HepG2 (cell line): Measurements from ENCODE around the gene DOC2A. TPM values are rescaled to one million over a fixed set of nuclear protein-coding genes. Genes with fewer than 3 reads are reported as not detected.

ENCODE experiments used
- AGO2 ChIP-seq: fragments of 200-400 bp; formaldehyde crosslinking; optimal IDR thresholded peaks from 2 replicates; pipeline ENCODE3; 2017; ENCODE audit warnings: mild to moderate bottlenecking, low read depth, low read length, moderate library complexity
- ATRX ChIP-seq: sonication (generic); formaldehyde crosslinking; IDR thresholded peaks from 2 replicates; pipeline ENCODE4 v1.4.0; 2020; ENCODE audit warnings: missing genetic modification reagents, borderline replicate concordance
- CHD2 ChIP-seq: IDR thresholded peaks from 2 replicates; pipeline ENCODE4 v1.6.1; 2011; ENCODE audit warnings: low read depth, low read length, improper control_type of control experiment
- GATAD2A ChIP-seq: IDR thresholded peaks from 2 replicates; pipeline ENCODE4 v1.6.1; 2016
- KLF13 ChIP-seq: sonication (generic); formaldehyde crosslinking; IDR thresholded peaks from 2 replicates; pipeline ENCODE4 v1.4.0; 2020; ENCODE audit warnings: mild to moderate bottlenecking, missing genetic modification reagents
- MTA3 ChIP-seq: sonication (generic); formaldehyde crosslinking; IDR thresholded peaks from 2 replicates; pipeline ENCODE4 v1.4.0; 2020; ENCODE audit warnings: missing genetic modification reagents
- NFATC3 ChIP-seq: sonication (generic); formaldehyde crosslinking; IDR thresholded peaks from 2 replicates; pipeline ENCODE4 v1.5.1; 2020; ENCODE audit warnings: mild to moderate bottlenecking, missing genetic modification reagents
- NFIB ChIP-seq: sonication (generic); formaldehyde crosslinking; IDR thresholded peaks from 2 replicates; pipeline ENCODE4 v1.9.0; 2021; ENCODE audit warnings: missing genetic modification reagents, mild to moderate bottlenecking, borderline replicate concordance
- REL ChIP-seq: sonication (generic); formaldehyde crosslinking; conservative IDR thresholded peaks from 2 replicates; pipeline ENCODE4 v1.8.0; 2022; ENCODE audit warnings: mild to moderate bottlenecking, missing genetic modification reagents, moderate library complexity
- REXO4 ChIP-seq: sonication (generic); formaldehyde crosslinking; IDR thresholded peaks from 2 replicates; pipeline ENCODE4 v1.8.0; 2022; ENCODE audit warnings: missing genetic modification reagents, mild to moderate bottlenecking, borderline replicate concordance
- RORA ChIP-seq: sonication (generic); formaldehyde crosslinking; IDR thresholded peaks from 2 replicates; pipeline ENCODE4 v1.5.0; 2020; ENCODE audit warnings: mild to moderate bottlenecking, missing genetic modification reagents, moderate library complexity
- SRSF9 ChIP-seq: fragments of 200-400 bp; formaldehyde crosslinking; IDR thresholded peaks from 2 replicates; pipeline ENCODE4 v1.6.1; 2018; ENCODE audit warnings: borderline replicate concordance, mild to moderate bottlenecking, low read depth, low read length; ENCODE audit not compliant: insufficient read depth, poor library complexity, severe bottlenecking
- SYNCRIP ChIP-seq: fragments of 200-400 bp; formaldehyde crosslinking; IDR thresholded peaks from 2 replicates; pipeline ENCODE4 v1.6.1; 2018; ENCODE audit warnings: mild to moderate bottlenecking, low read depth, low read length; ENCODE audit not compliant: insufficient read depth
- TCF7 ChIP-seq: sonication (generic); IDR thresholded peaks from 2 replicates; pipeline ENCODE4 v1.6.1; 2016; ENCODE audit warnings: antibody characterized with exemption, low read depth
- YEATS2 ChIP-seq: sonication (generic); formaldehyde crosslinking; IDR thresholded peaks from 2 replicates; pipeline ENCODE4 v1.4.0; 2020; ENCODE audit warnings: missing genetic modification reagents, borderline replicate concordance
- ZBTB38 ChIP-seq: sonication (generic); formaldehyde crosslinking; IDR thresholded peaks from 2 replicates; pipeline ENCODE4 v1.5.1; 2020; ENCODE audit warnings: mild to moderate bottlenecking, missing genetic modification reagents
- ZFP36L2 ChIP-seq: sonication (generic); formaldehyde crosslinking; IDR thresholded peaks from 2 replicates; pipeline ENCODE4 v1.4.0; 2020; ENCODE audit warnings: missing genetic modification reagents
- ZNF121 ChIP-seq: sonication (generic); formaldehyde crosslinking; IDR thresholded peaks from 2 replicates; pipeline ENCODE4 v1.5.0; 2020; ENCODE audit warnings: mild to moderate bottlenecking, missing genetic modification reagents
- ZNF138 ChIP-seq: sonication (generic); formaldehyde crosslinking; IDR thresholded peaks from 2 replicates; pipeline ENCODE4 v1.5.0; 2020; ENCODE audit warnings: mild to moderate bottlenecking, low read depth, missing genetic modification reagents
- ZNF17 ChIP-seq: sonication (generic); formaldehyde crosslinking; IDR thresholded peaks from 2 replicates; pipeline ENCODE4 v1.5.0; 2020; ENCODE audit warnings: mild to moderate bottlenecking, missing genetic modification reagents
- ZNF207 ChIP-seq: fragments of 450-650 bp; IDR thresholded peaks from 2 replicates; pipeline ENCODE4 v1.6.1; 2016; ENCODE audit warnings: antibody characterized with exemption, borderline replicate concordance
- ZNF263 ChIP-seq: sonication (generic); formaldehyde crosslinking; IDR thresholded peaks from 2 replicates; pipeline ENCODE4 v1.4.0; 2020; ENCODE audit warnings: missing genetic modification reagents
- ZNF724P ChIP-seq: sonication (generic); formaldehyde crosslinking; IDR thresholded peaks from 2 replicates; pipeline ENCODE4 v1.8.0; 2022; ENCODE audit warnings: missing genetic modification reagents, borderline replicate concordance
- ZNF776 ChIP-seq: sonication (generic); formaldehyde crosslinking; IDR thresholded peaks from 2 replicates; pipeline ENCODE4 v1.4.0; 2020; ENCODE audit warnings: mild to moderate bottlenecking, missing genetic modification reagents
- ZNF850 ChIP-seq: sonication (generic); formaldehyde crosslinking; conservative IDR thresholded peaks from 2 replicates; pipeline ENCODE4 v1.9.0; 2021; ENCODE audit warnings: mild to moderate bottlenecking, missing genetic modification reagents
- polyA plus RNA-seq, 8 experiments: library from polyadenylated mRNA; depleted of rRNA in 3 of 8; stranded (reverse) in 7 of 8; unstranded in 1 of 8; fragments of >200 nt; fragmentation: Illumina TruSeq in 4 of 8; extraction: Trizol in 4 of 8; gene quantifications; 2 replicates each; pipeline versions ENCODE4 v1.2.1 to v1.2.3, GENCODE V29; 2011 to 2016; ENCODE audit warnings: low read depth in 4 of 8, missing spikeins in 1 of 8, mixed read lengths in 1 of 8; ENCODE audit not compliant: insufficient read depth in 1 of 8
- total RNA-seq, 5 experiments: library from RNA; depleted of rRNA; stranded (reverse); fragments of >200 nt; fragmentation: Illumina TruSeq; extraction: Trizol; gene quantifications; 2 replicates each; pipeline ENCODE4 v1.2.3, GENCODE V29; 2016; ENCODE audit warnings: low read depth in 1 of 5
- TF ChIP-seq, protein P1 (sequence below): sonication (generic); formaldehyde crosslinking; IDR thresholded peaks from 2 replicates; pipeline ENCODE4 v1.4.0; 2020; ENCODE audit warnings: mild to moderate bottlenecking, low read depth, missing genetic modification reagents
- TF ChIP-seq, protein P2 (sequence below): fragments of 450-650 bp; IDR thresholded peaks from 2 replicates; pipeline ENCODE4 v1.6.1; 2017
- TF ChIP-seq, protein P3 (sequence below): sonication (generic); formaldehyde crosslinking; IDR thresholded peaks from 2 replicates; pipeline ENCODE4 v1.4.0; 2020; ENCODE audit warnings: missing genetic modification reagents

The DOC2A gene
- total and polyA plus RNA-seq, 2 of the 13 experiments (the other 11 are each of a cell fraction or from before 2014, with no cell fraction given): 0.15 to 0.55 TPM

DNA sequence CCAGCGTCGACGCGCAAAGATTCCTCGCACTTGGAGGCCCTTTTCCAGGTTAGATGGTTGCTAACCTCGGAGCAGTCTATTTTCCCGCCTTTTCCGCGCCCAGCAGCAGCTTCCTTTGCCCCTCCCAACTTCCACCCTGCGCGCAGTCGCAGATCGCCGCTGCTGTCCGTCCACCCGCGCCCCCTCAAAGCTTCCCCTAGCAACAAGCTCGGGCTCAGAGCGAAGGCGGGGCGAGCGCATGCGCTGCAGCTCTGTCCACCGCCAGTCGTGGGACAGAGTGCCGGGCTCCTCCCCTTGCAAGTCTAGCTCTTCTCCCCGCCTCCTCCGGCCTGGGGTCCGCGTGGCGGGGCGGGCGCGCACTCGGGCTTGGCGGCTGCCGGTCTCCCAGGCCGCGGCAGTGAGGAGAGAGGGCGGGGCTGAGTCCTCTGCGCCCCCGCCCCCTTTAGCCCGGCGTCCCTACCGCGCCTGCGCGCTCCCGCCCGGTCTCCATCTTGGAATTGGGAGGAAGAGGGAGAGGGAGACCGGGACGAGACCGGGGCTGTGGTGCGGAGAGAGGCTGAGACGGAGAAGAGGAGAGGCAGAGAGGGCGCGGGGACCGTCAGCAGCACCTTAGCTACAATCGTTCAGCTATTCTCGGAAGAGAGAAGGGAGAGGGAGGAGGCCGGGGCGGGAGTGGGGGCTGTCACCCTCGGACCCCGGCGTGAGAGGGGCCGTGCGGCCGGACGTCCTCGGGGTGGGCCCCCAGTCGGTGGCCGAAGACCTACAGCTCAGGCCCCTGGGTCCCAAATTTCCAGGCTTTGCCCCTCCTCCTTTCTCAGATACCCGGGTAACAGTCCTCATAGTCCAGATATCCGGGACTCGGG is 37.2 kb downstream of the DOC2A start, which contains the start of gene TAOK2 (continued):
- TF ChIP-seq, protein P1, sequence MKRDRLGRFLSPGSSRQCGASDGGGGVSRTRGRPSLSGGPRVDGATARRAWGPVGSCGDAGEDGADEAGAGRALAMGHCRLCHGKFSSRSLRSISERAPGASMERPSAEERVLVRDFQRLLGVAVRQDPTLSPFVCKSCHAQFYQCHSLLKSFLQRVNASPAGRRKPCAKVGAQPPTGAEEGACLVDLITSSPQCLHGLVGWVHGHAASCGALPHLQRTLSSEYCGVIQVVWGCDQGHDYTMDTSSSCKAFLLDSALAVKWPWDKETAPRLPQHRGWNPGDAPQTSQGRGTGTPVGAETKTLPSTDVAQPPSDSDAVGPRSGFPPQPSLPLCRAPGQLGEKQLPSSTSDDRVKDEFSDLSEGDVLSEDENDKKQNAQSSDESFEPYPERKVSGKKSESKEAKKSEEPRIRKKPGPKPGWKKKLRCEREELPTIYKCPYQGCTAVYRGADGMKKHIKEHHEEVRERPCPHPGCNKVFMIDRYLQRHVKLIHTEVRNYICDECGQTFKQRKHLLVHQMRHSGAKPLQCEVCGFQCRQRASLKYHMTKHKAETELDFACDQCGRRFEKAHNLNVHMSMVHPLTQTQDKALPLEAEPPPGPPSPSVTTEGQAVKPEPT (CRISPR knock-in tag): peak; percentile 76; the same call in 1 of the 2 replicates
- TF ChIP-seq MTA3 (no peak), REXO4 (CRISPR knock-in tag) (no peak), NFATC3 (peak; percentile 59; the same call in 1 of the 2 replicates), ATRX (CRISPR knock-in tag) (no peak), ZNF138 (CRISPR knock-in tag) (no peak; the same call in 1 of the 2 replicates), KLF13 (no peak), ZNF263 (CRISPR knock-in tag) (peak; percentile 75), ZNF724P (CRISPR knock-in tag) (peak; percentile 80), ZNF850 (CRISPR knock-in tag) (no peak), YEATS2 (peak; percentile 86), SRSF9 (no peak), SYNCRIP (no peak), CHD2 (0 out of 2 replicates have a peak, but pooled peaks have one; percentile 6), TCF7 (no peak), ZNF121 (CRISPR knock-in tag) (0 out of 2 replicates have a peak, but pooled peaks have one; percentile 8), REL (CRISPR knock-in tag) (no peak; the same call in 1 of the 2 replicates), ZFP36L2 (no peak; the same call in 1 of the 2 replicates), ZNF17 (CRISPR knock-in tag) (no peak), RORA (no peak), NFIB (CRISPR knock-in tag) (no peak), GATAD2A (CRISPR knock-in tag) (no peak), AGO2 (peak; percentile 97), ZBTB38 (CRISPR knock-in tag) (peak; percentile 98), ZNF776 (CRISPR knock-in tag) (no peak; the same call in 1 of the 2 replicates), ZNF207 (no peak)
- TF ChIP-seq, protein P2, sequence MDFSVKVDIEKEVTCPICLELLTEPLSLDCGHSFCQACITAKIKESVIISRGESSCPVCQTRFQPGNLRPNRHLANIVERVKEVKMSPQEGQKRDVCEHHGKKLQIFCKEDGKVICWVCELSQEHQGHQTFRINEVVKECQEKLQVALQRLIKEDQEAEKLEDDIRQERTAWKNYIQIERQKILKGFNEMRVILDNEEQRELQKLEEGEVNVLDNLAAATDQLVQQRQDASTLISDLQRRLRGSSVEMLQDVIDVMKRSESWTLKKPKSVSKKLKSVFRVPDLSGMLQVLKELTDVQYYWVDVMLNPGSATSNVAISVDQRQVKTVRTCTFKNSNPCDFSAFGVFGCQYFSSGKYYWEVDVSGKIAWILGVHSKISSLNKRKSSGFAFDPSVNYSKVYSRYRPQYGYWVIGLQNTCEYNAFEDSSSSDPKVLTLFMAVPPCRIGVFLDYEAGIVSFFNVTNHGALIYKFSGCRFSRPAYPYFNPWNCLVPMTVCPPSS: no peak
- TF ChIP-seq, protein P3, sequence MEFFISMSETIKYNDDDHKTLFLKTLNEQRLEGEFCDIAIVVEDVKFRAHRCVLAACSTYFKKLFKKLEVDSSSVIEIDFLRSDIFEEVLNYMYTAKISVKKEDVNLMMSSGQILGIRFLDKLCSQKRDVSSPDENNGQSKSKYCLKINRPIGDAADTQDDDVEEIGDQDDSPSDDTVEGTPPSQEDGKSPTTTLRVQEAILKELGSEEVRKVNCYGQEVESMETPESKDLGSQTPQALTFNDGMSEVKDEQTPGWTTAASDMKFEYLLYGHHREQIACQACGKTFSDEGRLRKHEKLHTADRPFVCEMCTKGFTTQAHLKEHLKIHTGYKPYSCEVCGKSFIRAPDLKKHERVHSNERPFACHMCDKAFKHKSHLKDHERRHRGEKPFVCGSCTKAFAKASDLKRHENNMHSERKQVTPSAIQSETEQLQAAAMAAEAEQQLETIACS (CRISPR knock-in tag): peak; percentile 84
